H54 (cell line): Measurements from ENCODE around the gene NEURL3.
"Not testable (repeated sequence)": the region's sequence is repeated elsewhere in the genome, so short reads cannot be mapped to it uniquely, and the experiment has no call there.

Experiments used
- DNase-seq: peaks from one replicate; pipeline ENCODE4 v3.0.0; 2011; ENCODE audit warnings: low spot score, mixed read lengths; ENCODE audit not compliant: insufficient read length
- FAIRE-seq: peaks from 3 replicates; lab custom pipeline; 2011; peaks lifted over from hg19 to GRCh38; lab: Jason Lieb, UNC
- POLR2A ChIP-seq: IDR thresholded peaks from 2 replicates; pipeline ENCODE4 v1.6.1; 2011; ENCODE audit warnings: low read depth, mild to moderate bottlenecking, low read length

The NEURL3 gene

GRCh38 chr2:96505231-96505889, at the start of gene NEURL3:
TSS of gene NEURL3 (minus strand) at chr2:96505357. CDS start at chr2:96505286, 71 bp downstream.
- FAIRE-seq: peak; percentile 41
- no peak for TF ChIP-seq POLR2A
- DNase-seq: peak; percentile 77

GRCh38 chr2:96554293-96555145, 49.4 kb upstream of the NEURL3 start:
- no peak for DNase-seq
- no peak for FAIRE-seq

GRCh38 chr2:96553957-96554292, 48.8 kb upstream of the NEURL3 start:
- not testable (repeated sequence) for FAIRE-seq, DNase-seq

More at GRCh38 chr2:96554293-96555145, 49.4 kb upstream of the NEURL3 start:
- no peak for TF ChIP-seq POLR2A

GRCh38 chr2:96553176-96553956, 48.2 kb upstream of the NEURL3 start:
- TF ChIP-seq POLR2A: no peak
- DNase-seq: no peak
- FAIRE-seq: no peak

GRCh38 chr2:96552315-96553175, 47.4 kb upstream of the NEURL3 start:
- DNase-seq (no peak), FAIRE-seq (no peak)
- TF ChIP-seq POLR2A: no peak

- no peak for DNase-seq
- TF ChIP-seq POLR2A: no peak
- no peak for FAIRE-seq
Measured at GRCh38 chr2:96551605-96552314, 46.6 kb upstream of the NEURL3 start.

GRCh38 chr2:96550787-96551604, 45.8 kb upstream of the NEURL3 start:
- no peak for TF ChIP-seq POLR2A
- FAIRE-seq (no peak), DNase-seq (no peak)

GRCh38 chr2:96549967-96550786, 45.0 kb upstream of the NEURL3 start:
- TF ChIP-seq POLR2A: no peak
- FAIRE-seq: no peak
- no peak for DNase-seq

GRCh38 chr2:96549466-96549785, 44.3 kb upstream of the NEURL3 start:
- DNase-seq: no peak
- FAIRE-seq: no peak
- no peak for TF ChIP-seq POLR2A

GRCh38 chr2:96548558-96549465, 43.7 kb upstream of the NEURL3 start:
- no peak for DNase-seq
- FAIRE-seq: no peak

GRCh38 chr2:96547731-96548171, 42.6 kb upstream of the NEURL3 start:
- TF ChIP-seq POLR2A: no peak
- DNase-seq (no peak), FAIRE-seq (no peak)

More at GRCh38 chr2:96548558-96549465, 43.7 kb upstream of the NEURL3 start:
- no peak for TF ChIP-seq POLR2A
